HepG2 (cell line): ENCODE results near the gene PRADC1. TPM values are rescaled to one million over a fixed set of nuclear protein-coding genes. Genes with fewer than 3 reads are reported as not detected.

Source experiments
- ATAC-seq: fragments of 200-7000 bp; cut with Tn5 transposase; 3 replicates; pipeline ENCODE4 v1.9.1; 2020; ENCODE audit warnings: mild to moderate bottlenecking, moderate library complexity
- BruUV-seq: library from RNA; stranded (reverse); fragments of 400-500 nt; replicated peaks from 2 replicates; lab custom pipeline; 2021; lab: Mats Ljungman, UMichigan
- CTCF ChIA-PET: fragments of 300-600 bp; formaldehyde crosslinking; extraction: SDS; loops from one replicate; lab custom pipeline; 2021; ENCODE audit warnings: low total read pairs, inconsistent platforms, low intra/inter-chr PET ratio; lab: Yijun Ruan, JAX
- POLR2A ChIA-PET: fragments of 350-600 bp; sonication (Branson Sonifier 250); formaldehyde crosslinking; loops from one replicate; lab custom pipeline; 2020; ENCODE audit warnings: antibody characterized with exemption, inconsistent platforms; lab: Yijun Ruan, JAX
- DNase-seq: peaks from one replicate; pipeline ENCODE4 v3.0.0-alpha.2; 2015; ENCODE audit warnings: low spot score
- FAIRE-seq: peaks from 3 replicates; lab custom pipeline; 2011; peaks lifted over from hg19 to GRCh38; lab: Jason Lieb, UNC
- H2AFZ ChIP-seq: one replicate; pipeline ENCODE4 v1.6.1; 2011; ENCODE audit warnings: low read length, inconsistent platforms
- H3K27ac ChIP-seq: fragments of 300-600 bp; 3 replicates; pipeline ENCODE4 v1.8.0; 2011; ENCODE audit warnings: mixed run types, mild to moderate bottlenecking, mixed read lengths, low read length, inconsistent platforms; ENCODE audit not compliant: insufficient read depth; ENCODE audit errors: extremely low read length
- H3K27me3 ChIP-seq, 2 experiments: fragments of 200-600 bp in 1 of 2; 2 replicates in 1 of 2; 3 replicates in 1 of 2; pipeline versions ENCODE4 v1.6.0 to v1.8.0; 2011; ENCODE audit warnings: low read length in 2 of 2, mild to moderate bottlenecking in 2 of 2, moderate library complexity in 2 of 2, inconsistent platforms in 1 of 2; ENCODE audit not compliant: insufficient read depth in 2 of 2, control insufficient read depth in 1 of 2
- H3K36me3 ChIP-seq, 2 experiments: fragments of 200-600 bp in 1 of 2; replicated peaks in 1 of 2; 2 replicates in 1 of 2; 3 replicates in 1 of 2; pipeline versions ENCODE4 v1.5.1 to v1.8.0; 2011; ENCODE audit warnings: low read length in 2 of 2, inconsistent platforms in 1 of 2; ENCODE audit not compliant: insufficient read depth in 2 of 2, control insufficient read depth in 1 of 2
- H3K4me1 ChIP-seq: 2 replicates; pipeline ENCODE4 v1.5.1; 2012; ENCODE audit warnings: low read length, inconsistent platforms; ENCODE audit not compliant: insufficient read depth
- H3K4me2 ChIP-seq: 2 replicates; pipeline ENCODE4 v1.6.0; 2011; ENCODE audit warnings: low read depth, low read length, inconsistent platforms
- H3K4me3 ChIP-seq, 3 experiments: fragments of 200-600 bp in 1 of 3; sonication (generic), shearing (Covaris generic) in 1 of 3; replicated peaks in 1 of 3; 2 replicates each; pipeline ENCODE4 v1.5.1; 2011 to 2016; ENCODE audit warnings: low read length in 3 of 3, inconsistent platforms in 2 of 3, low read depth in 2 of 3, mild to moderate bottlenecking in 2 of 3, control low read depth in 1 of 3, mixed read lengths in 1 of 3; ENCODE audit not compliant: insufficient read depth in 1 of 3
- H3K79me2 ChIP-seq: one replicate; pipeline ENCODE4 v1.6.1; 2011; ENCODE audit warnings: low read length, inconsistent platforms; ENCODE audit not compliant: insufficient read depth
- H3K9ac ChIP-seq: 2 replicates; pipeline ENCODE4 v1.6.0; 2011; ENCODE audit warnings: mild to moderate bottlenecking, low read depth, low read length, inconsistent platforms; ENCODE audit not compliant: insufficient read depth
- H3K9me3 ChIP-seq: 2 replicates; pipeline ENCODE4 v1.5.1; 2012; ENCODE audit warnings: mild to moderate bottlenecking, low read length
- H4K20me1 ChIP-seq: 2 replicates; pipeline ENCODE4 v1.6.0; 2011; ENCODE audit warnings: inconsistent platforms, mild to moderate bottlenecking, low read length, moderate library complexity; ENCODE audit not compliant: insufficient read depth
- FOXO4 ChIP-seq: sonication (generic); formaldehyde crosslinking; conservative IDR thresholded peaks from 2 replicates; pipeline ENCODE4 v1.8.1; 2023; ENCODE audit warnings: missing genetic modification reagents
- HOXA3 ChIP-seq: sonication (generic); formaldehyde crosslinking; IDR thresholded peaks from 2 replicates; pipeline ENCODE4 v1.5.0; 2020; ENCODE audit warnings: missing genetic modification reagents
- HOXD1 ChIP-seq: sonication (generic); formaldehyde crosslinking; IDR thresholded peaks from 2 replicates; pipeline ENCODE4 v1.5.0; 2020; ENCODE audit warnings: missing genetic modification reagents
- NFKB2 ChIP-seq: sonication (generic); formaldehyde crosslinking; IDR thresholded peaks from 2 replicates; pipeline ENCODE4 v1.4.0; 2020; ENCODE audit warnings: missing genetic modification reagents, borderline replicate concordance
- NONO ChIP-seq, 2 experiments: fragments of 450-650 bp in 1 of 2; sonication (generic) in 1 of 2; formaldehyde crosslinking in 1 of 2; IDR thresholded peaks in 1 of 2; conservative IDR thresholded peaks in 1 of 2; 2 replicates each; pipeline versions ENCODE4 v1.6.1 to v1.8.0; 2017 to 2022; ENCODE audit warnings: mild to moderate bottlenecking in 1 of 2, missing genetic modification reagents in 1 of 2, moderate library complexity in 1 of 2
- SP4 ChIP-seq: sonication (generic); formaldehyde crosslinking; IDR thresholded peaks from 2 replicates; pipeline ENCODE4 v1.8.1; 2023; ENCODE audit warnings: mild to moderate bottlenecking, missing genetic modification reagents
- ZNF777 ChIP-seq: sonication (generic); formaldehyde crosslinking; IDR thresholded peaks from 2 replicates; pipeline ENCODE4 v1.4.0; 2020; ENCODE audit warnings: missing genetic modification reagents
- ZNF784 ChIP-seq: sonication (generic); formaldehyde crosslinking; IDR thresholded peaks from 2 replicates; pipeline ENCODE4 v1.5.1; 2020; ENCODE audit warnings: missing genetic modification reagents, mild to moderate bottlenecking, borderline replicate concordance
- ZXDC ChIP-seq: sonication (generic); formaldehyde crosslinking; IDR thresholded peaks from 2 replicates; pipeline ENCODE4 v1.5.0; 2020; ENCODE audit warnings: mild to moderate bottlenecking, missing genetic modification reagents
- WGBS: methylation state at CpG from one replicate; pipeline ENCODE4 v1.1.6; 2017; ENCODE audit warnings: low lambda C conversion rate; 5-methylcytosine and 5-hydroxymethylcytosine counted together
- in situ Hi-C: cut with HindIII; loops from 2 replicates; pipeline ENCODE4 v1.10.0; 2017; ENCODE audit warnings: low pct_unique_long_range_greater_than_20kb; ENCODE audit not compliant: extremely low pct_ligation_motif_present
- intact Hi-C: fragments of 100-400 bp; cut with micrococcal nuclease; formaldehyde crosslinking; loops from one replicate; pipeline ENCODE4 v1.10.0; 2022; ENCODE audit not compliant: unreplicated experiment
- polyA plus RNA-seq, 8 experiments: library from polyadenylated mRNA; depleted of rRNA in 3 of 8; stranded (reverse) in 7 of 8; unstranded in 1 of 8; fragments of >200 nt; fragmentation: Illumina TruSeq in 4 of 8; extraction: Trizol in 4 of 8; gene quantifications; 2 replicates each; pipeline versions ENCODE4 v1.2.1 to v1.2.3, GENCODE V29; 2011 to 2016; ENCODE audit warnings: low read depth in 4 of 8, missing spikeins in 1 of 8, mixed read lengths in 1 of 8; ENCODE audit not compliant: insufficient read depth in 1 of 8
- total RNA-seq, 5 experiments: library from RNA; depleted of rRNA; stranded (reverse); fragments of >200 nt; fragmentation: Illumina TruSeq; extraction: Trizol; gene quantifications; 2 replicates each; pipeline ENCODE4 v1.2.3, GENCODE V29; 2016; ENCODE audit warnings: low read depth in 1 of 5

PRADC1 gene
- total and polyA plus RNA-seq, 2 of the 13 experiments (the other 11 are each of a cell fraction or from before 2014, with no cell fraction given), result 12.1 to 37.2 TPM

- no peak for TF ChIP-seq ZXDC (CRISPR knock-in tag)
Measured at GRCh38 chr2:73260338-73260984, 27.4 kb upstream of the PRADC1 start (continued).

GRCh38 chr2:73259704-73260337 is 26.8 kb upstream of the PRADC1 start:
- Histone ChIP-seq H3K27ac (no peak overlapping the region), H3K4me1 (peaks cover 51% of the 10 kb centered on the region), H3K9ac (no peak overlapping the region), H3K79me2 (no peaks in the 10 kb centered on the region), H3K4me2 (no peak overlapping the region), H4K20me1 (no peaks in the 10 kb centered on the region), H2AFZ (no peak overlapping the region), H3K27me3 (no peaks in the 10 kb centered on the region), H3K36me3 (peaks cover 2 to 10% of the 10 kb centered on the region in 2 experiments; a peak in 4 of 5 replicates), H3K9me3 (no peaks in the 10 kb centered on the region), H3K4me3 (no peak overlapping the region)
- FAIRE-seq (no peak), ATAC-seq (no peak), DNase-seq (no peak)
- intact Hi-C loops, result loop anchor here (1.0 to 5.0 kb wide), 3 partner anchors 47 to 98 kb away; no protein-coding TSS in a partner anchor
- CTCF ChIA-PET, result interaction anchor here (1.2 to 1.7 kb wide), 2 partner anchors 83 to 175 kb away, joined by 4 to 8 read pairs; no protein-coding TSS in a partner anchor
- in situ Hi-C loops, result no loop called here
- 96% methylated on average over 4 of the region's 4 CpGs for WGBS
- no TSS peak for BruUV-seq
- POLR2A ChIA-PET, result interaction anchor here (0.6 to 2.1 kb wide), 5 partner anchors 10 to 47 kb away, joined by 3 to 6 read pairs (median 4); partner anchors contain the start of genes CCT7, PRADC1 and SMYD5
- TF ChIP-seq ZNF784, result no peak
- TF ChIP-seq SP4 (CRISPR knock-in tag), result peak; percentile 3; the same call in 1 of the 2 replicates
- TF ChIP-seq NONO (IDR thresholded peaks at IDR 0.05), result no peak
- TF ChIP-seq NONO (CRISPR knock-in tag; conservative IDR thresholded peaks at IDR 0.05), result 0 out of 2 replicates have a peak, but pooled peaks have one; percentile 17
- 0 out of 2 replicates have a peak, but pooled peaks have one; percentile 17 for TF ChIP-seq HOXA3 (CRISPR knock-in tag)
- TF ChIP-seq FOXO4 (CRISPR knock-in tag), result 0 out of 2 replicates have a peak, but pooled peaks have one; percentile 73
- no peak for TF ChIP-seq HOXD1
- TF ChIP-seq NFKB2 (CRISPR knock-in tag), result peak; percentile 12; the same call in 1 of the 2 replicates
- 0 out of 2 replicates have a peak, but pooled peaks have one; percentile 5 for TF ChIP-seq ZNF777
